Measurements from ENCODE around the gene TAF11L2. TPM values are rescaled to one million over a fixed set of nuclear protein-coding genes. Genes with fewer than 3 reads are reported as not detected.
A peak's percentile ranks its signal among the peaks of the same experiment; 100 is the strongest.
"Not testable (repeated sequence)": the region's sequence is repeated elsewhere in the genome, so short reads cannot be mapped to it uniquely, and the experiment has no call there.

The TAF11L2 gene
- total RNA-seq, 1 donor from 2014 or later: not detected

DNA sequence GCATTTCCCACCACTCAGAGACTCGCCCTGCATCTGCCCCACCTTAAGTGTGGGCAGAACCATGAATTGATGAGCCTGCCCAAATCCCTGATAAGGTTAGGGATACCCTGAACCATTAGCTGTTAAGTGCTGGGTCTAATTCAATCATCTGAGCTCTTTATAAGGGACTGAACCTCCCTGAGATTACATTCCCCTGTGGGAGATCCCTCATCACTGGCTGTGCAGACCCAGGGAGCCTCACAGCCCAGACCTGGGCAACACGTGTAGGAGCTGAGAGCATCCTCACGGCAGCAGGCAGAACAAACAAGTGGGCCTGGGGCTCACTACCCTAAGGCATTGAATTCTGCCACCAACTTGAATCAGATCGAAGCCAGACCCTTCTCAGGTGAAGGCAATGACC, 585 bp upstream of the TAF11L2 start:
- H3K4me3 ChIP-seq (ENCODE audit: low read depth, low read length): no peak overlapping the region
- no peak for DNase-seq (ENCODE audit: low read depth)
- TF ChIP-seq, protein P1, sequence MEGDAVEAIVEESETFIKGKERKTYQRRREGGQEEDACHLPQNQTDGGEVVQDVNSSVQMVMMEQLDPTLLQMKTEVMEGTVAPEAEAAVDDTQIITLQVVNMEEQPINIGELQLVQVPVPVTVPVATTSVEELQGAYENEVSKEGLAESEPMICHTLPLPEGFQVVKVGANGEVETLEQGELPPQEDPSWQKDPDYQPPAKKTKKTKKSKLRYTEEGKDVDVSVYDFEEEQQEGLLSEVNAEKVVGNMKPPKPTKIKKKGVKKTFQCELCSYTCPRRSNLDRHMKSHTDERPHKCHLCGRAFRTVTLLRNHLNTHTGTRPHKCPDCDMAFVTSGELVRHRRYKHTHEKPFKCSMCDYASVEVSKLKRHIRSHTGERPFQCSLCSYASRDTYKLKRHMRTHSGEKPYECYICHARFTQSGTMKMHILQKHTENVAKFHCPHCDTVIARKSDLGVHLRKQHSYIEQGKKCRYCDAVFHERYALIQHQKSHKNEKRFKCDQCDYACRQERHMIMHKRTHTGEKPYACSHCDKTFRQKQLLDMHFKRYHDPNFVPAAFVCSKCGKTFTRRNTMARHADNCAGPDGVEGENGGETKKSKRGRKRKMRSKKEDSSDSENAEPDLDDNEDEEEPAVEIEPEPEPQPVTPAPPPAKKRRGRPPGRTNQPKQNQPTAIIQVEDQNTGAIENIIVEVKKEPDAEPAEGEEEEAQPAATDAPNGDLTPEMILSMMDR (conservative IDR thresholded peaks at IDR 0.05; ENCODE audit: low read depth, low read length): no peak

DNA sequence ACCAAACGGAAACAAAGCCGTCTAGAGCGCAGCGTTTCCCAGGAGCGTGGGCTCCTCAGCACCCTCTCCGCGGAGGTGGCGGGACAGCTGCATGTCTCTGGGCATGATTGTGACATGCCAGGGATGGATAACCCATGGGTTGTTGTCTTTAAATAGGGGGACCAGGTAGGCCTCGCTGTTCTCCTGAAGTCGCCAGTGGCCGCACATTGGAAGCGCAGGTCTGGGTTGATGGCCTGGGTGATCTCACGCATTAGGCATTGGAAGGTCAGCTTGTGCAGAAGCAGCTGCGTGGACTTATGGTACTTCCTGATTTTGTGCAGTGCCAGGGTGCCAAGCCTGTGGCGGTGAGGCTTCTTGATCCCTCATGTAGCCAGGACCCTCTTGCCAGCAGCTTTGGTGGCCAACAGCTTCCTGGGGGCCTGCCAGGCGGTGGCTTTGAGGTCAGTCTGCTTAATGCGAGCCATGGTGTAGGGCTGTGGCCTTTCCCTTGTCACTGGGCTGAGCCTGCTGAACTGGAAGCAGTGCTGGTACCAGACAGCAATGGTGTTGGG, 13.8 kb downstream of the TAF11L2 start:
- TF ChIP-seq, protein P1 (conservative IDR thresholded peaks at IDR 0.05; ENCODE audit: low read depth, low read length): no peak
- DNase-seq (ENCODE audit: low read depth): no peak
- H3K4me3 ChIP-seq (ENCODE audit: low read depth, low read length): no peak overlapping the region

DNA sequence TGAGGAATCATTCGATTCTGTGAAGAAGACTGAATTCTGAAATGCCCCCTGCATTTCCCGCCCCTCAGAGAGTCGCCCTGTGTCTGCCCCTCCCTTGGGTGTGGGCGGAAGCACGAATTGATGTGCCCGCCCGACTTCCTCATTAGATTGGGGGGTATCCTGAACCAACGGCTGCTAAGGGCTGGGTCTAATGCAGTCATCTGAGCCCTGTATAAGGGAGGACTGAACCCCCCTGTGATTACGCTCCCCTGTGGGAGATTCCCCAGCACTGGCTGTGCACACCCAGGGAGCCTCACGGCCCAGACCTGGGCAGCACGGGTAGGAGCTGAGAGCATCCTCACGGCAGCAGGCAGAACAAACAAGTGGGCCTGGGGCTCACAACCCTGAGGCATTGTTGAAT, 19.5 kb downstream of the TAF11L2 start:
- DNase-seq (ENCODE audit: low read depth); H3K4me3 ChIP-seq (ENCODE audit: low read depth, low read length): not testable (repeated sequence)

DNA sequence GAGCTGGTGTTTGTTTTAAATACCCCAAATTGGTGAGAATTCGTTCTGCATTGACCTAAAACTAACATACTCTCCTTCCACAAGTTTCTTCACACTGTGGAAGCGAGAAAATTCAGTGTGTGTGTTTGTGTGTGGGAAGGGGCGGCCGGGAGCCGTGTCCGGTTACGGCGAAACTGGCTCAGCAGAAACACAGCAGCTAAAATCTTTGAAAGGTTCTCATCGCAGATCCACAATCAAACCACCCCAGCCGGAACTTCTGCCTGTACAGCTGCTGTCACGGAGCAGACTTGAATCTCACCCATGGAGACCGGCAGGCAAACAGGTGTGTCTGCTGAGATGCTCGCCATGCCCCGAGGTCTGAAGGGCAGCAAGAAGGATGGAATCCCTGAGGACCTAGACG, 20.0 kb downstream of the TAF11L2 start, which contains the start of gene TAF11L3:
Gene TAF11L3, plus strand, starts transcription at position 301 of the 400 bp plus-strand sequence.
- H3K4me3 ChIP-seq (ENCODE audit: low read depth, low read length); DNase-seq (ENCODE audit: low read depth): not testable (repeated sequence)

DNA sequence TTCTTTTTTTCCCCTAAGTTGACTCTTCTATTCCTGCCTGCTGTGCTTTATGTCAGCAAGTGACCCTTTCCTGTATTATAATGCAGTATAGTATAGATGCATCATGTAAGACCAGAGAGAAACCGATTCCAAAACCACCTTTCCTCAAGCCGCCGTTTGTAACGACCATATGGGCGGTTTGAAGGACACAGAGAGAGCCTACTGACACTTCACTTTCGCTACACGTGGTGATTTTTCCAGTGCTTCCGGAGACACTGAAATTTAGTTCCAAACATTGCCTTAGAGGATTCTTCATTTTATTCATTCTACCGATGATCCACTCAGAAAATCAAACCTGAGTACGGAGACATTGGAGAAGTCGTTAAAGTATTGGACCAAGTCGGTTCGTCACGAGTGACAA, 21.5 kb downstream of the TAF11L2 start:
- not testable (repeated sequence) for DNase-seq (ENCODE audit: low read depth); H3K4me3 ChIP-seq (ENCODE audit: low read depth, low read length)

DNA sequence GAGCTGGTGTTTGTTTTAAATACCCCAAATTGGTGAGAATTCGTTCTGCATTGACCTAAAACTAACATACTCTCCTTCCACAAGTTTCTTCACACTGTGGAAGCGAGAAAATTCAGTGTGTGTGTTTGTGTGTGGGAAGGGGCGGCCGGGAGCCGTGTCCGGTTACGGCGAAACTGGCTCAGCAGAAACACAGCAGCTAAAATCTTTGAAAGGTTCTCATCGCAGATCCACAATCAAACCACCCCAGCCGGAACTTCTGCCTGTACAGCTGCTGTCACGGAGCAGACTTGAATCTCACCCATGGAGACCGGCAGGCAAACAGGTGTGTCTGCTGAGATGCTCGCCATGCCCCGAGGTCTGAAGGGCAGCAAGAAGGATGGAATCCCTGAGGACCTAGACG, 23.5 kb downstream of the TAF11L2 start, which contains the start of gene TAF11L4:
Gene TAF11L4, plus strand, starts transcription at position 301 of the 400 bp plus-strand sequence.
- H3K4me3 ChIP-seq (ENCODE audit: low read depth, low read length); DNase-seq (ENCODE audit: low read depth): not testable (repeated sequence)

DNA sequence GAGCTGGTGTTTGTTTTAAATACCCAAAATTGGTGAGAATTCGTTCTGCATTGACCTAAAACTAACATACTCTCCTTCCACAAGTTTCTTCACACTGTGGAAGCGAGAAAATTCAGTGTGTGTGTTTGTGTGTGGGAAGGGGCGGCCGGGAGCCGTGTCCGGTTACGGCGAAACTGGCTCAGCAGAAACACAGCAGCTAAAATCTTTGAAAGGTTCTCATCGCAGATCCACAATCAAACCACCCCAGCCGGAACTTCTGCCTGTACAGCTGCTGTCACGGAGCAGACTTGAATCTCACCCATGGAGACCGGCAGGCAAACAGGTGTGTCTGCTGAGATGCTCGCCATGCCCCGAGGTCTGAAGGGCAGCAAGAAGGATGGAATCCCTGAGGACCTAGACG, 26.9 kb downstream of the TAF11L2 start, which contains the start of gene TAF11L5:
Gene TAF11L5, plus strand, starts transcription at position 301 of the 400 bp plus-strand sequence.
- not testable (repeated sequence) for H3K4me3 ChIP-seq (ENCODE audit: low read depth, low read length); DNase-seq (ENCODE audit: low read depth)

DNA sequence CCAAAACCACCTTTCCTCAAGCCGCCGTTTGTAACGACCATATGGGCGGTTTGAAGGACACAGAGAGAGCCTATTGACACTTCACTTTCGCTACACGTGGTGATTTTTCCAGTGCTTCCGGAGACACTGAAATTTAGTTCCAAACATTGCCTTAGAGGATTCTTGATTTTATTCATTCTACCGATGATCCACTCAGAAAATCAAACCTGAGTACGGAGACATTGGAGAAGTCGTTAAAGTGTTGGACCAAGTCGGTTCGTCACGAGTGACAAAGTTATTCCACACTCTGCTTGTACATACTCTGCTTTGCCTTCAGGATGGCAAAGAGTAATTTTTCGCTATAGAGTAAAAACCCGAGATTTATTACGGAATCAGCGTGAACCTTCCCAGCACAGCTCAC, 28.5 kb downstream of the TAF11L2 start:
- H3K4me3 ChIP-seq (ENCODE audit: low read depth, low read length): not testable (repeated sequence)
- peak; percentile 4 for DNase-seq (ENCODE audit: low read depth)

DNA sequence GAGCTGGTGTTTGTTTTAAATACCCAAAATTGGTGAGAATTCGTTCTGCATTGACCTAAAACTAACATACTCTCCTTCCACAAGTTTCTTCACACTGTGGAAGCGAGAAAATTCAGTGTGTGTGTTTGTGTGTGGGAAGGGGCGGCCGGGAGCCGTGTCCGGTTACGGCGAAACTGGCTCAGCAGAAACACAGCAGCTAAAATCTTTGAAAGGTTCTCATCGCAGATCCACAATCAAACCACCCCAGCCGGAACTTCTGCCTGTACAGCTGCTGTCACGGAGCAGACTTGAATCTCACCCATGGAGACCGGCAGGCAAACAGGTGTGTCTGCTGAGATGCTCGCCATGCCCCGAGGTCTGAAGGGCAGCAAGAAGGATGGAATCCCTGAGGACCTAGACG, 30.3 kb downstream of the TAF11L2 start, which contains the start of gene TAF11L6:
Gene TAF11L6, plus strand, starts transcription at position 301 of the 400 bp plus-strand sequence.
- not testable (repeated sequence) for H3K4me3 ChIP-seq (ENCODE audit: low read depth, low read length); DNase-seq (ENCODE audit: low read depth)

Other genes with a start within 250 kb of the TAF11L2 start
- gene TAF11L3, start 20.1 kb downstream of the TAF11L2 start, total RNA-seq: not detected in 2 replicates
- not detected in 2 replicates for gene TAF11L4, start 23.6 kb downstream of the TAF11L2 start, total RNA-seq
- gene TAF11L5, start 27.0 kb downstream of the TAF11L2 start, total RNA-seq: not detected in 2 replicates
- not detected in 2 replicates for gene TAF11L6, start 30.4 kb downstream of the TAF11L2 start, total RNA-seq
- not detected in 2 replicates for gene TAF11L7, start 87.5 kb downstream of the TAF11L2 start, total RNA-seq
- gene TAF11L8, start 92.7 kb downstream of the TAF11L2 start, total RNA-seq: not detected in 2 replicates
- gene TAF11L9, start 96.2 kb downstream of the TAF11L2 start, total RNA-seq: not detected in 2 replicates
- gene TAF11L10, start 99.6 kb downstream of the TAF11L2 start, total RNA-seq: not detected in 2 replicates
- 1.8 TPM in 1 of 2 replicates, not detected in the other for gene TAF11L11, start 106.0 kb downstream of the TAF11L2 start, total RNA-seq
- not detected in 2 replicates for gene TAF11L12, start 112.2 kb downstream of the TAF11L2 start, total RNA-seq
- gene TAF11L13, start 133.9 kb downstream of the TAF11L2 start, total RNA-seq: not detected in 2 replicates
- gene TAF11L14, start 136.2 kb downstream of the TAF11L2 start, total RNA-seq: not detected in 2 replicates